Left lung (tissue), 10 donors: ENCODE measurements around the gene FOCAD. TPM values are rescaled to one million over a fixed set of nuclear protein-coding genes. Genes with fewer than 3 reads are reported as not detected.

Experiments
- ATAC-seq: fragments of 200-7000 bp; cut with Tn5 transposase; one replicate; pipeline ENCODE4 v1.9.1; 2020; ENCODE audit warnings: moderate library complexity
- DNase-seq, 4 donors: peaks; one replicate each; pipeline ENCODE4 v3.0.0-alpha.2; 2013 to 2020
- H3K27ac ChIP-seq, 2 donors: fragments of 200-600 bp; sonication (generic) in 1 of 2; one replicate each; pipeline versions ENCODE4 v1.5.0 to v1.8.0; 2020 to 2021
- H3K27me3 ChIP-seq, 2 donors: fragments of 200-600 bp; sonication (generic) in 1 of 2; one replicate each; pipeline versions ENCODE4 v1.5.0 to v1.8.0; 2020 to 2021
- H3K36me3 ChIP-seq, 2 donors: fragments of 200-600 bp; sonication (generic) in 1 of 2; one replicate each; pipeline versions ENCODE4 v1.5.0 to v1.8.0; 2020 to 2021
- H3K4me1 ChIP-seq, 2 donors: fragments of 200-600 bp; one replicate each; pipeline ENCODE4 v1.8.0; 2021
- H3K4me3 ChIP-seq, 2 donors: fragments of 200-600 bp; sonication (generic) in 1 of 2; one replicate each; pipeline versions ENCODE4 v1.5.0 to v1.8.0; 2020 to 2021; ENCODE audit warnings: mild to moderate bottlenecking in 1 of 2
- H3K9me3 ChIP-seq, 2 donors: fragments of 200-600 bp; sonication (generic) in 1 of 2; one replicate each; pipeline versions ENCODE4 v1.5.0 to v1.8.0; 2020 to 2021
- intact Hi-C, 2 donors: fragments of 100-400 bp; cut with DNase I; formaldehyde crosslinking; loops; one replicate each; pipeline versions ENCODE4 v1.11.2 to v1.14.2; 2022
- polyA plus RNA-seq, 6 donors: library from polyadenylated mRNA; unstranded; fragments of 120-200 nt; gene quantifications; one replicate each; pipeline ENCODE4 v1.2.1, GENCODE V29; 2013; ENCODE audit not compliant: insufficient read length in 6 of 6
- total RNA-seq, 2 donors: library from RNA; stranded (reverse); fragmentation: NEBNext Ultra II Directional; extraction: Animal tissue kit (Norgen Biotek cat#: 25700); gene quantifications; one replicate each; pipeline ENCODE4 v1.2.1, GENCODE V29; 2021
- TF ChIP-seq, protein P1 (sequence below), 2 donors: fragments of 200-600 bp; sonication (generic) in 1 of 2; IDR thresholded peaks; one replicate each; pipeline versions ENCODE4 v1.5.0 to v1.8.0; 2021; ENCODE audit warnings: antibody characterized with exemption in 2 of 2
- donor health status: DM: no; HTN: yes; CAD: no.
- donor health status: DM: no; HTN: no; CAD: no.

The FOCAD gene
- total and polyA plus RNA-seq, 8 donors: 23.6 to 43.1 (median 29.9) TPM

DNA sequence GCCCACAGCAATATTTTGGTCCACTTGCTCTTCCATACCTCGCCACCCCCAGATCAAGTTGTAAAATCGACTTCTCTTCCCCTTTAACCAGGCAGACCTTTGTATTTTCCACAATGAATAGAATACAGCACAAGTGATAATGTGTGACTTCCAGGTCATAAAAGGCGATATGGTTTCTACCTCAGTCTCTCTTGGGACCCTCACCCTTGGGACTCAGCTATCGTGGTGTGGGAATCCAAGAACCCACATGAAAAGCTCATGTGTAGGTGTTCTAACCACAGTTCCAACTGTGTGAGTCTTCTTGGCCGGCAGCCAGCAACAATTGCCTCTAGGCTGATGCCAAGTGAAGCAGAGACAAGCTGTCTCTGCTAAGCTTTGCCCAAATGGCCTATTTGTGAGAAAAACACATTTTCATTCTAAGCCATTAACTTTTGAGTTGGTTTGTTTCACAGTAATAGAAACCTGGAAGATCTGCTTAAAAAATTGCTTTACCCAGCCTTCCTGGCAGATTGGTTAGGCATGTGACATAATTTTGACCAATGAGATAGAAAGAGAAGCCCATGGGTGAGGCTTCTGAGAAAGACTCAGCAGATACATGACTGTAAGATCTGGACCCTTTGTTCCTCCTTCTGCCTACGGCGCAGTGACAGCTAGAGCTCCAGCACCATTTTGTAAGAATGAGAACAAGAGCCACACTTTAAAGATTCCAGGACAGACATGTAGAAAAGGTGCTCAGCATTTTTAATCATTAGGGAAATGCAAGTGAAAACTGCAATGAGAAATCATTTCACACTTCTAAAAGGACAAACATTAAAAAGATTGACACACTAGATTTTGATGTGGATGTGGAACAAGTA lies 43.5 kb upstream of the FOCAD start:
- Histone ChIP-seq H3K4me3 (no peak overlapping the region), H3K9me3 (no peaks in the 10 kb centered on the region), H3K4me1 (no peaks in the 10 kb centered on the region), H3K36me3 (no peaks in the 10 kb centered on the region), H3K27ac (no peak overlapping the region), H3K27me3 (no peaks in the 10 kb centered on the region)
- TF ChIP-seq, protein P1, sequence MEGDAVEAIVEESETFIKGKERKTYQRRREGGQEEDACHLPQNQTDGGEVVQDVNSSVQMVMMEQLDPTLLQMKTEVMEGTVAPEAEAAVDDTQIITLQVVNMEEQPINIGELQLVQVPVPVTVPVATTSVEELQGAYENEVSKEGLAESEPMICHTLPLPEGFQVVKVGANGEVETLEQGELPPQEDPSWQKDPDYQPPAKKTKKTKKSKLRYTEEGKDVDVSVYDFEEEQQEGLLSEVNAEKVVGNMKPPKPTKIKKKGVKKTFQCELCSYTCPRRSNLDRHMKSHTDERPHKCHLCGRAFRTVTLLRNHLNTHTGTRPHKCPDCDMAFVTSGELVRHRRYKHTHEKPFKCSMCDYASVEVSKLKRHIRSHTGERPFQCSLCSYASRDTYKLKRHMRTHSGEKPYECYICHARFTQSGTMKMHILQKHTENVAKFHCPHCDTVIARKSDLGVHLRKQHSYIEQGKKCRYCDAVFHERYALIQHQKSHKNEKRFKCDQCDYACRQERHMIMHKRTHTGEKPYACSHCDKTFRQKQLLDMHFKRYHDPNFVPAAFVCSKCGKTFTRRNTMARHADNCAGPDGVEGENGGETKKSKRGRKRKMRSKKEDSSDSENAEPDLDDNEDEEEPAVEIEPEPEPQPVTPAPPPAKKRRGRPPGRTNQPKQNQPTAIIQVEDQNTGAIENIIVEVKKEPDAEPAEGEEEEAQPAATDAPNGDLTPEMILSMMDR (IDR thresholded peaks at IDR 0.05): no peak
- DNase-seq (no peak), ATAC-seq (no peak)
- intact Hi-C loops: no loop called here

DNA sequence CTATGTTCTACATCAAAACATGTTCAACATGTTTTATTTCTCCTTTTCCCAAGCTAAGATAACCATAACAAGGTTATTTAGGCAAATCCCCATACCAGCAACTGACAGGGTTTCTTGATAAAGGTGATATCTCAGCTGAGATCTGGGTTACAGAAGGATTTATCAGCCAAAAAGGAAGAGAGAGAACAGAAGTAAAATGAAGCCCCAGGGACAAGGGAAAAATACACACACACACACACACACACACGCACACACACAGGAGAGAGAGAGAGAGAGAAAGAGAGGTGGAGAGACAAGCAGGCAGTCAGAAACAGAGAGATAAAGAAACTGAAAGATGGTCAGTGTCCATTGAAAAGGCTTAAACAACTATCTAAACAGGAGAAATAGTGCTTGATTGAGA lies 42.0 kb upstream of the FOCAD start:
- no peak for DNase-seq
- Histone ChIP-seq H3K36me3 (no peaks in the 10 kb centered on the region), H3K9me3 (no peaks in the 10 kb centered on the region), H3K27me3 (no peaks in the 10 kb centered on the region), H3K4me1 (no peaks in the 10 kb centered on the region), H3K27ac (no peak overlapping the region), H3K4me3 (no peak overlapping the region)
- intact Hi-C loops: no loop called here
- ATAC-seq: no peak
- TF ChIP-seq, protein P1 (IDR thresholded peaks at IDR 0.05): no peak

DNA sequence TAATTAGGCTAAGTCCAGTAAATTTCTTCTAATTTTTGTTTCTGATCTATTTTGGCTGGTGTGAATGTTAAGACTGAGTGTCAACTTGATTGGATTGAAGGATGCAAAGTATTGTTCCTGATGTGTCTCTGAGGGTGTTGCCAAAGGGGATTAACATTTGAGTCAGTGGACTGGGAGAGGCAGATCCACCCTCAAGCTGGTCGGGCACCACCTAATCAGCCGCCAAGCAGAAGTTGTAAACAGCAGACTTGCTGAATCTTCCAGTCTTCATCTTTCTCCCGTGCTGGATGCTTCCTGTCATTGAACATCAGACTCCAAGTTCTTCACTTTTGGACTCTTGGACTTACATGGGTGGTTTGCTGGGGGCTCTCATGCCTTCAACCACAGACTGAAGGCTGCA lies 40.4 kb upstream of the FOCAD start:
- TF ChIP-seq, protein P1 (IDR thresholded peaks at IDR 0.05): no peak
- Histone ChIP-seq H3K4me3 (no peak overlapping the region), H3K9me3 (no peaks in the 10 kb centered on the region), H3K4me1 (no peaks in the 10 kb centered on the region), H3K36me3 (no peaks in the 10 kb centered on the region), H3K27ac (no peak overlapping the region), H3K27me3 (no peaks in the 10 kb centered on the region)
- intact Hi-C loops: no loop called here
- ATAC-seq (no peak), DNase-seq (no peak)

DNA sequence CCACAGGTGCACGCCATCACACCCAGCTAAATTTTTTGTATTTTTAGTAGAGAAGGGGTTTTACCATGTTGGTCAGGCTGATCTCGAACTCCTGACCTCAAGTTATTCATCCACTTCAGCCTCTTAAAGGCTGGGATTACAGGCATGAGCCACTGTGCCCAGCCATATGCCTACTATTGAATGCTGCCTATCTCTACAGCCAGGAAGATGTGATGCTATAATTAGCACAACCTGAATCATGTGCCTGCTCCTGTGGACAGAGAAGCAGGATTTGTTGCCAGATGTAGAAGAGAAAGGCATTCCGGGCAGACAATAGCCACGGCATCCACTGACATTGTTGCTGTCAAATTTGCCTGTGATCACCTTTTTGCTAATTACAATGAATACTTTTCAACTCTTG lies 37.4 kb upstream of the FOCAD start:
- no peaks in the 10 kb centered on the region for H3K9me3 ChIP-seq
- intact Hi-C loops: no loop called here
- no peak overlapping the region for H3K4me3 ChIP-seq
- no peaks in the 10 kb centered on the region for H3K27me3 ChIP-seq
- ATAC-seq (no peak), DNase-seq (no peak)
- H3K36me3 ChIP-seq: no peaks in the 10 kb centered on the region
- H3K27ac ChIP-seq: no peak overlapping the region
- H3K4me1 ChIP-seq: no peaks in the 10 kb centered on the region
- TF ChIP-seq, protein P1 (IDR thresholded peaks at IDR 0.05): no peak

DNA sequence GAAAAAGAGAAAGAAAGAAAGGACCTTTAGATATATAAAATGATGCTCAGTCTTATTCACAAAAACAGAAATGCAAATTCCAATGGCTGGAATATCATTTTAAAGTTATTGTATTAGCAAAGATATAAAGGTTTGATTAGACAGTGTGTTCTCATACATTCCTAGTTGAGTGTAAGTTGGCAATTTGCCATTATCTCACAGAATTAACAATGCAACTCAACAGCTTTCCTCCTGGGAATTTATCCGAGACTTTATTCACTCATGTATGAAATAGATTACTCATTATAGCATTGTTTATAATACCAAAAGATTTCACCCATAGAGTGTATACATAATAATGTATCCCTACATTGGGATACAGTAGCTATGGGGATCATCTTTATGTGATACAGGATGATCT lies 34.7 kb upstream of the FOCAD start:
- Histone ChIP-seq H3K27me3 (no peaks in the 10 kb centered on the region), H3K4me1 (no peaks in the 10 kb centered on the region), H3K36me3 (no peaks in the 10 kb centered on the region), H3K27ac (no peak overlapping the region), H3K9me3 (no peaks in the 10 kb centered on the region), H3K4me3 (no peak overlapping the region)
- intact Hi-C loops: no loop called here
- ATAC-seq (no peak), DNase-seq (no peak)
- TF ChIP-seq, protein P1 (IDR thresholded peaks at IDR 0.05): no peak
